ENCODE data around the gene BMP3. TPM values are rescaled to one million over a fixed set of nuclear protein-coding genes. Genes with fewer than 3 reads are reported as not detected.

Gene BMP3
- total and polyA plus RNA-seq, 2 of the 8 experiments (the other 6 are each of a cell fraction or from before 2014, with no cell fraction given): 0.02 TPM; not detected in 1

GRCh38 chr4:81069706-81070331 lies 39.3 kb downstream of the BMP3 start:
- ChIA-PET POLR2A (ENCODE audit: partially characterized antibody) (interaction anchor here (0.6 to 0.9 kb wide), 2 partner anchors 159 to 190 kb away, joined by 3 to 5 read pairs; no protein-coding TSS in a partner anchor), CTCF (ENCODE audit: partially characterized antibody) (interaction anchor here (0.5 to 4.1 kb wide), 29 partner anchors 9 to 716 kb away, joined by 3 to 62 read pairs (median 4); partner anchors contain the start of gene PRKG2)
- H3K79me1 ChIP-seq (ENCODE audit: low read depth, low read length): no peaks in the 10 kb centered on the region
- H3K4me1 ChIP-seq (replicated peaks in 1 of 4; ENCODE audit: control insufficient read depth in 3 of 4, insufficient read depth in 4 of 4, low read length in 3 of 4): no peaks in the 10 kb centered on the region
- no peaks in the 10 kb centered on the region for H3K36me3 ChIP-seq (ENCODE audit: control insufficient read depth in 2 of 4, insufficient read depth in 4 of 4, low read length in 3 of 4)
- H2AFZ ChIP-seq (ENCODE audit: low read length): no peak overlapping the region
- H3K27ac ChIP-seq (ENCODE audit: low read depth, low read length): no peak overlapping the region
- H4K91ac ChIP-seq (replicated peaks; ENCODE audit: insufficient read length, low read length): no peak overlapping the region
- H2BK5ac ChIP-seq (ENCODE audit: low read depth, low read length): no peak overlapping the region
- H2BK12ac ChIP-seq (ENCODE audit: low read depth, low read length): no peak overlapping the region
- no peak overlapping the region for H2BK15ac ChIP-seq (ENCODE audit: low read length)
- no peak overlapping the region for H2BK120ac ChIP-seq (replicated peaks; ENCODE audit: low read depth, low read length)
- no peaks in the 10 kb centered on the region for H3K79me2 ChIP-seq (ENCODE audit: control insufficient read depth in 1 of 2, insufficient read depth in 2 of 2, low read length in 2 of 2)
- no peaks in the 10 kb centered on the region for H3K27me3 ChIP-seq (replicated peaks in 1 of 4; ENCODE audit: control insufficient read depth in 3 of 4, extremely low read depth in 1 of 4, insufficient read depth in 3 of 4, low read length in 3 of 4)
- H3K4me2 ChIP-seq (ENCODE audit: insufficient read depth in 1 of 2, low read depth in 2 of 2, low read length in 2 of 2): no peak overlapping the region
- H4K8ac ChIP-seq (ENCODE audit: extremely low read depth, insufficient read depth, low read length): no peak overlapping the region
- no peak overlapping the region for H3K18ac ChIP-seq (ENCODE audit: extremely low read depth, low read length)
- H3K56ac ChIP-seq (replicated peaks; ENCODE audit: insufficient read length, low read depth, low read length): no peak overlapping the region
- peaks cover 2% of the 10 kb centered on the region; the same call in 1 of the 2 replicates for H3K23me2 ChIP-seq (ENCODE audit: low read depth, low read length)
- H3K9ac ChIP-seq (replicated peaks in 1 of 4; ENCODE audit: extremely low read depth in 1 of 4, low read depth in 3 of 4, low read length in 3 of 4): no peak overlapping the region
- H2AK5ac ChIP-seq (ENCODE audit: low read depth, low read length): no peak overlapping the region
- H3K14ac ChIP-seq (ENCODE audit: insufficient read length): no peak overlapping the region
- 20% methylated on average over 6 of the region's 6 CpGs; no CpG with 5 or more reads in 1 of the 2 experiments for WGBS, 2 experiments (ENCODE audit: extremely low coverage in 1 of 2, insufficient coverage in 1 of 2, insufficient read length in 1 of 2, insufficient replicate concordance in 2 of 2, low coverage in 1 of 2, low lambda C conversion rate in 2 of 2, missing lambda C conversion rate in 1 of 2)
- H3K4ac ChIP-seq (replicated peaks; ENCODE audit: insufficient read length, low read depth, low read length): no peak overlapping the region
- DNase-seq (ENCODE audit: low read depth in 1 of 2, low spot score in 2 of 2) (peak; percentile 66 to 70), FAIRE-seq (peak; percentile 87)
- no peaks in the 10 kb centered on the region for H4K20me1 ChIP-seq (replicated peaks in 1 of 2; ENCODE audit: control insufficient read depth in 1 of 2, insufficient read depth in 2 of 2, low read length in 2 of 2)
- H3K9me3 ChIP-seq (ENCODE audit: insufficient read depth in 2 of 2, low read depth in 1 of 2, low read length in 1 of 2): no peaks in the 10 kb centered on the region
- no peak overlapping the region for H3K4me3 ChIP-seq (ENCODE audit: extremely low read depth in 1 of 4, insufficient read depth in 2 of 4, low read depth in 3 of 4, low read length in 4 of 4)
- H3K23ac ChIP-seq (ENCODE audit: insufficient read length): no peak overlapping the region
- H2BK20ac ChIP-seq (ENCODE audit: low read length): no peak overlapping the region
- no peak overlapping the region for H4K5ac ChIP-seq (ENCODE audit: insufficient read length, low read depth, low read length)
- peak; percentile 33 for TF ChIP-seq CEBPB (IDR thresholded peaks at IDR 0.05; ENCODE audit: low read depth, low read length)
- no peak for TF ChIP-seq RNF2 (IDR thresholded peaks at IDR 0.05; ENCODE audit: borderline replicate concordance, low read depth, low read length, missing control alignments, poor library complexity, severe bottlenecking)
- TF ChIP-seq RAD21 (IDR thresholded peaks at IDR 0.05 in 1 of 2, conservative IDR thresholded peaks at IDR 0.05 in 1 of 2; ENCODE audit: low read depth in 2 of 2, low read length in 2 of 2): peak; percentile 95 to 96
- no peak for TF ChIP-seq SP2 (IDR thresholded peaks at IDR 0.05; ENCODE audit: low read length)
- TF ChIP-seq USF2 (IDR thresholded peaks at IDR 0.05; ENCODE audit: low read length): no peak
- no peak for TF ChIP-seq EZH2 (IDR thresholded peaks at IDR 0.05; ENCODE audit: low read depth, low read length, severe bottlenecking)
- TF ChIP-seq ASH2L (IDR thresholded peaks at IDR 0.05; ENCODE audit: low read length): no peak
- TF ChIP-seq POLR2AphosphoS5 (IDR thresholded peaks at IDR 0.05; ENCODE audit: low read depth, low read length): no peak
- TF ChIP-seq KDM1A (IDR thresholded peaks at IDR 0.05; ENCODE audit: borderline replicate concordance, low read length): no peak
- no peak for TF ChIP-seq SP4 (IDR thresholded peaks at IDR 0.05; ENCODE audit: low read length)
- TF ChIP-seq POLR2A (IDR thresholded peaks at IDR 0.05; ENCODE audit: control extremely low read depth in 1 of 2, low read depth in 2 of 2, low read length in 2 of 2): no peak
